ENCODE results near the gene LAIR2.

The LAIR2 gene

DNA sequence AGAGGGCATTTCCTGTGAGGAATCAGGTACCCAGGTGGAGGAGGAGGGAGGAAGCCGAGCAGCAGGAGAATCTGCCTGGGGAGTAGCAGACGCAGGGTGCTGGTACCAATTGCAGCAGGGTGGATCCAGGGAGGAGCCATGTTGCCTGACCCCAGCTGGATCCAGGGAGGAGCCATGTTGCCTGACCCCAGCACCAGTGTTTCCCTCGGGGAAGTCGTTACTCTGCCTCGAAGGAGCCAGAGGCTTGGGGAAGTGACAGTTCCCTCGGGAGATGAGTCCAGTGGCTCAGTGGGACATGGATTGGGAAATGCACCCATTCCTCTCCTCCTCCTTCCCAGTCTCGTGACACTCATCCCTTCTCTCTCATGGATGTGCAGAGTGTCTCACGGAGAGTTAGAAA lies 31.5 kb downstream of the LAIR2 start:
- no peaks in the 10 kb centered on the region for H3K9me3 ChIP-seq
- no peaks in the 10 kb centered on the region for H3K36me3 ChIP-seq
- peaks cover 93% of the 10 kb centered on the region for H3K27me3 ChIP-seq
- H3K27ac ChIP-seq = no peak overlapping the region
- no peaks in the 10 kb centered on the region for H3K4me1 ChIP-seq (ENCODE audit: control insufficient read depth in 1 of 2, insufficient read depth in 1 of 2, low read depth in 1 of 2, low read length in 1 of 2)
- TF ChIP-seq, protein P1, sequence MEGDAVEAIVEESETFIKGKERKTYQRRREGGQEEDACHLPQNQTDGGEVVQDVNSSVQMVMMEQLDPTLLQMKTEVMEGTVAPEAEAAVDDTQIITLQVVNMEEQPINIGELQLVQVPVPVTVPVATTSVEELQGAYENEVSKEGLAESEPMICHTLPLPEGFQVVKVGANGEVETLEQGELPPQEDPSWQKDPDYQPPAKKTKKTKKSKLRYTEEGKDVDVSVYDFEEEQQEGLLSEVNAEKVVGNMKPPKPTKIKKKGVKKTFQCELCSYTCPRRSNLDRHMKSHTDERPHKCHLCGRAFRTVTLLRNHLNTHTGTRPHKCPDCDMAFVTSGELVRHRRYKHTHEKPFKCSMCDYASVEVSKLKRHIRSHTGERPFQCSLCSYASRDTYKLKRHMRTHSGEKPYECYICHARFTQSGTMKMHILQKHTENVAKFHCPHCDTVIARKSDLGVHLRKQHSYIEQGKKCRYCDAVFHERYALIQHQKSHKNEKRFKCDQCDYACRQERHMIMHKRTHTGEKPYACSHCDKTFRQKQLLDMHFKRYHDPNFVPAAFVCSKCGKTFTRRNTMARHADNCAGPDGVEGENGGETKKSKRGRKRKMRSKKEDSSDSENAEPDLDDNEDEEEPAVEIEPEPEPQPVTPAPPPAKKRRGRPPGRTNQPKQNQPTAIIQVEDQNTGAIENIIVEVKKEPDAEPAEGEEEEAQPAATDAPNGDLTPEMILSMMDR (IDR thresholded peaks at IDR 0.05) = no peak
- H3K4me3 ChIP-seq (ENCODE audit: low read depth in 1 of 2, low read length in 1 of 2) = no peak overlapping the region

DNA sequence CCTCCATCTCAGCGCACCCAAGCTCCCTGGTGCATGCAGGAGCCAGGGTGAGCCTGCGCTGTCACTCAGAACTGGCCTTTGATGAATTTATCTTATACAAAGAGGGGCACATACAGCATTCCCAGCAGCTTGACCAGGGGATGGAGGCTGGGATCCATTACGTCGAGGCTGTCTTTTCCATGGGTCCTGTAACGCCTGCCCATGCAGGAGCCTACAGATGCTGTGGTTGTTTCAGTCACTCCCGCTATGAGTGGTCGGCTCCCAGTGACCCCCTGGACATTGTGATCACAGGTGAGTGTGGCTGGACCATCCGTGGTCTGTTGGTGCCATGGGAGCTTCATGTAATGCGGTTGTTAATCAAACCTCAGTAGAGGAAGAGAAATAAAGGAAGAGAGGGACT lies 33.0 kb downstream of the LAIR2 start:
- Histone ChIP-seq H3K4me1 (ENCODE audit: control insufficient read depth in 1 of 2, insufficient read depth in 1 of 2, low read depth in 1 of 2, low read length in 1 of 2) (no peaks in the 10 kb centered on the region), H3K9me3 (no peaks in the 10 kb centered on the region), H3K4me3 (ENCODE audit: low read depth in 1 of 2, low read length in 1 of 2) (no peak overlapping the region), H3K27me3 (peaks cover 85% of the 10 kb centered on the region), H3K27ac (no peak overlapping the region), H3K36me3 (no peaks in the 10 kb centered on the region)
- TF ChIP-seq, protein P1 (IDR thresholded peaks at IDR 0.05) = no peak

DNA sequence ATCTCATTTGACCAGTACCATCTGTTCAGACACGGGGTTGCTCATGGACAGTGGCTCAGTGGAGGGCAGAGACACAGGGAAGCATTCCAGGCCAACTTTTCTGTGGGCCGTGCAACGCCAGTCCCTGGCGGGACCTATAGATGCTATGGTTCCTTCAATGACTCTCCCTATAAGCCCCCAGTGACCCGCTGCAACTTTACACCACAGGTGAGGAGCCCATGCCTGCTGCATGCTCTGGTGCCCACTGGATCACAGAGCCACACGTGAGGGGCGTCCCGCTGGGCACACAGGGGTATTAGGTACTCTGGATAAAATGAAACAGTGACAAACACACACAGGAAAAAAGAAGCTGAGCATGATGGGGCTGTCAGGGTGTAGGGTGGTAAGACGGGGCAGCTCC lies 34.3 kb downstream of the LAIR2 start:
- H3K27me3 ChIP-seq = peaks cover 72% of the 10 kb centered on the region
- TF ChIP-seq, protein P1 (IDR thresholded peaks at IDR 0.05) = no peak
- H3K27ac ChIP-seq = no peak overlapping the region
- H3K4me1 ChIP-seq (ENCODE audit: control insufficient read depth in 1 of 2, insufficient read depth in 1 of 2, low read depth in 1 of 2, low read length in 1 of 2) = no peaks in the 10 kb centered on the region
- H3K4me3 ChIP-seq (ENCODE audit: low read depth in 1 of 2, low read length in 1 of 2) = no peak overlapping the region
- H3K9me3 ChIP-seq = no peaks in the 10 kb centered on the region
- no peaks in the 10 kb centered on the region for H3K36me3 ChIP-seq

DNA sequence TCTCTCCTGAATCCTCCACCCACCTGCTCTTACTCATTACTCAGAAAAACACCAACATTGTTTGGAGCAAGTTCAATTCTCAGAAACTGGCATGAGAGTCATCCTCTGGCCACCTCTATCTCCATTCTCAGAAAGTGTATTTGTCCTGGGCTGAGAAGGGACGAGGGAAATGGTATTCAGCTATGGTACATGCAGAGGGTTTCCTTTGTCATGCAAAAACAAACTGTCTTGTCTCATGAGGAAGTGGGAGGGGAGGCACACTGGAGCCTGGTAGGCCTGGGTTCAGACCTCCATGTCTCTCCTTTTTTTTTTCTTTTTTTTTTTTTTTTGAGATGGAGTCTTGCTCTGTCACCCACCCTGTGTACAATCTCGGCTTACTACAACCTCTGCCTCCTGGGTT lies 39.1 kb downstream of the LAIR2 start:
- Histone ChIP-seq H3K4me1 (ENCODE audit: control insufficient read depth in 1 of 2, insufficient read depth in 1 of 2, low read depth in 1 of 2, low read length in 1 of 2) (no peaks in the 10 kb centered on the region), H3K36me3 (no peaks in the 10 kb centered on the region), H3K27me3 (peaks cover 40% of the 10 kb centered on the region), H3K9me3 (no peaks in the 10 kb centered on the region), H3K4me3 (ENCODE audit: low read depth in 1 of 2, low read length in 1 of 2) (no peak overlapping the region), H3K27ac (no peak overlapping the region)
- TF ChIP-seq, protein P1 (IDR thresholded peaks at IDR 0.05) = no peak

DNA sequence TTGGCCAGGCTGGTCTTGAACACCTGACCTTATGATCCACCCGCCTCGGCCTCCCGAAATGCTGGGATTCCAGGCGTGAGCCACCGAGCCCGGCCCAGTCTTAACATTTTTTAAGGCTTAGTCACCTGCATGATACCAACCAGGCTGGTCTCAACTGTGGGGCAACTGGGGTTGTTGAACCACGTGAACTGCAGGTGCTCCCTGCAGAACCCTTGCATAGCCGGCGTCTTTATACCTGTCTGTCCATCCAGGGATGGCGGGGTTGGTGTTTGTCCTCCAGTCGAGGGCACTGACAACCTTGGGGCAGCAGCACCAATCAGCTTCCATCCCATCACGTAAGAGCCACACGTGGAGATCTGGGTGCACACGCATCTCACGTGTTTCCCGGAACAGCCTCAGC lies 46.2 kb downstream of the LAIR2 start:
- peaks cover 30% of the 10 kb centered on the region for H3K27me3 ChIP-seq
- TF ChIP-seq, protein P1 (IDR thresholded peaks at IDR 0.05) = no peak
- no peak overlapping the region for H3K4me3 ChIP-seq (ENCODE audit: low read depth in 1 of 2, low read length in 1 of 2)
- no peaks in the 10 kb centered on the region for H3K9me3 ChIP-seq
- H3K27ac ChIP-seq = no peak overlapping the region
- H3K4me1 ChIP-seq (ENCODE audit: control insufficient read depth in 1 of 2, insufficient read depth in 1 of 2, low read depth in 1 of 2, low read length in 1 of 2) = peaks cover 0 to 4% of the 10 kb centered on the region in 2 experiments
- H3K36me3 ChIP-seq = no peaks in the 10 kb centered on the region

DNA sequence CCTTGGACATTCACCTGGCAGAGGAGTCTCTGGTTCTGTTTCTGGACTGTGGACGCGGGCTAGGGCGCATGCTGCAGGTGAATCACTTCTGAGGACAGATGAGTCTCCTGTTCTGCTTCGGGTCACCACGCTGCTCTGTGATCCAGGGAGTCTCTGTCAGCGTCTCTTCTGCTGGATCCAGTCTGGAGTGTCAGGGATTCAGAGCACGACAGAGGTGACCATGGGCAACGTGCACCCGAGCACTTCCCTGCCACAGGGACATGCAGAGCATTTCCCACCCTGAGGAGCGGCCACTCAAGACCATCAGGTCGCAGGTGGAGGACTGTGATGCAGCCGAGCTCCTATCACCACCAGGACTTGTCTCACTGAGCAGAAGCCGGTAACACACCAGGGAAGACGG lies 46.6 kb downstream of the LAIR2 start:
- TF ChIP-seq, protein P1 (IDR thresholded peaks at IDR 0.05) = no peak
- no peak overlapping the region for H3K4me3 ChIP-seq (ENCODE audit: low read depth in 1 of 2, low read length in 1 of 2)

More for the DNA sequence above, 46.6 kb downstream of the LAIR2 start:
- Histone ChIP-seq H3K36me3 (no peaks in the 10 kb centered on the region), H3K4me1 (ENCODE audit: control insufficient read depth in 1 of 2, insufficient read depth in 1 of 2, low read depth in 1 of 2, low read length in 1 of 2) (peaks cover 0 to 4% of the 10 kb centered on the region in 2 experiments), H3K27me3 (peaks cover 30% of the 10 kb centered on the region), H3K9me3 (no peaks in the 10 kb centered on the region), H3K27ac (no peak overlapping the region)

All from neutrophil (primary cell).